ENCODE results near the gene WNK1. TPM values are rescaled to one million over a fixed set of nuclear protein-coding genes. Genes with fewer than 3 reads are reported as not detected.
"Not testable (repeated sequence)": the region's sequence is repeated elsewhere in the genome, so short reads cannot be mapped to it uniquely, and the experiment has no call there.

WNK1 gene
- total and polyA plus RNA-seq, 11 donors = 59.9 to 373 (median 290) TPM

DNA sequence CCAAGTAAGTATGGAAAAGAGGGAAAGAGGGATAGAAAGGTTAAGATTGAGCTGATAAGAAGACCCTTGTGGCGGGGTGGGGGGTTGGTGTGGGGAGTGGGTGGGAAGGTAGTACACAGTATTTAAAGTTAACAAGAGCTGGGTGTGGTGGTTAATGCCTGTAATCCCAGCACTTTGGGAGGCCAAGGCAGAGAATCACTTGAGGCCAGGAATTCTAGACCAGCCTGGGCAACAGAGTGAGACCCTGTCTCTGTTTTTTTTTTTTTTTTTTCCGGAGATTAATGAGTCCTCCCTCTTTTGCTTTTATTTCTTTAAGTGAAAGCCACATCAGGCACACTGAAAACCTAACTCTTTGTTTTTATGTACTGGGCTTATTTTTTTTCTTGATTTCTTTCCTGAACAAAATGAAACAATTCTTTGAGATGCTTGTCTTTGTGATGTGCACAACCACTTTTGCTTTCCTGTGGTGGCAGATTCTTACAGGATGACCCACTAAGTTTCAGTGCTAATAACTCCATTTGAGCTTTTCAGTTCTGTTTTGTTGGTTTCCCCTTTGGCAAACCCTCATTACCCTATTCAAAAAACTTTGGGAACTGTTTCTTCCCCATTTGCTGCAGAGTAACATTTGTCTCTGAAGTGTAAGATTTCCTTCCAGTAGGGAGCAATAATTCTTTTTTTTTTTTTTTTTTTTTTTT is 54.8 kb downstream of the WNK1 start:
- H3K36me3 ChIP-seq = no peaks in the 10 kb centered on the region
- H3K4me3 ChIP-seq = peak overlapping the region in 1 of 12 donors; percentile 16
- ATAC-seq (peak in 1 of 4 donors; percentile 17), DNase-seq (no peak)
- peaks cover 11 to 88% (median 54%) of the 10 kb centered on the region in 12 donors for H3K4me1 ChIP-seq
- H3K27ac ChIP-seq = peak overlapping the region in 9 of 12 donors; percentile 21 to 82 (median 62)
- intact Hi-C loops (cut with DNase I) = loop anchor here in 1 of 10 donors (2.0 kb wide), 1 partner anchor 52 kb away; no protein-coding TSS in a partner anchor
- no peaks in the 10 kb centered on the region for H3K9me3 ChIP-seq
- 59 to 82% (median 74%) methylated on average over 2 of the region's 2 CpGs for WGBS, 4 donors
- no peaks in the 10 kb centered on the region for H3K27me3 ChIP-seq
- TF ChIP-seq POLR2A (IDR thresholded peaks at IDR 0.05) = no peak
- TF ChIP-seq, protein P1, sequence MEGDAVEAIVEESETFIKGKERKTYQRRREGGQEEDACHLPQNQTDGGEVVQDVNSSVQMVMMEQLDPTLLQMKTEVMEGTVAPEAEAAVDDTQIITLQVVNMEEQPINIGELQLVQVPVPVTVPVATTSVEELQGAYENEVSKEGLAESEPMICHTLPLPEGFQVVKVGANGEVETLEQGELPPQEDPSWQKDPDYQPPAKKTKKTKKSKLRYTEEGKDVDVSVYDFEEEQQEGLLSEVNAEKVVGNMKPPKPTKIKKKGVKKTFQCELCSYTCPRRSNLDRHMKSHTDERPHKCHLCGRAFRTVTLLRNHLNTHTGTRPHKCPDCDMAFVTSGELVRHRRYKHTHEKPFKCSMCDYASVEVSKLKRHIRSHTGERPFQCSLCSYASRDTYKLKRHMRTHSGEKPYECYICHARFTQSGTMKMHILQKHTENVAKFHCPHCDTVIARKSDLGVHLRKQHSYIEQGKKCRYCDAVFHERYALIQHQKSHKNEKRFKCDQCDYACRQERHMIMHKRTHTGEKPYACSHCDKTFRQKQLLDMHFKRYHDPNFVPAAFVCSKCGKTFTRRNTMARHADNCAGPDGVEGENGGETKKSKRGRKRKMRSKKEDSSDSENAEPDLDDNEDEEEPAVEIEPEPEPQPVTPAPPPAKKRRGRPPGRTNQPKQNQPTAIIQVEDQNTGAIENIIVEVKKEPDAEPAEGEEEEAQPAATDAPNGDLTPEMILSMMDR (IDR thresholded peaks at IDR 0.05) = no peak

DNA sequence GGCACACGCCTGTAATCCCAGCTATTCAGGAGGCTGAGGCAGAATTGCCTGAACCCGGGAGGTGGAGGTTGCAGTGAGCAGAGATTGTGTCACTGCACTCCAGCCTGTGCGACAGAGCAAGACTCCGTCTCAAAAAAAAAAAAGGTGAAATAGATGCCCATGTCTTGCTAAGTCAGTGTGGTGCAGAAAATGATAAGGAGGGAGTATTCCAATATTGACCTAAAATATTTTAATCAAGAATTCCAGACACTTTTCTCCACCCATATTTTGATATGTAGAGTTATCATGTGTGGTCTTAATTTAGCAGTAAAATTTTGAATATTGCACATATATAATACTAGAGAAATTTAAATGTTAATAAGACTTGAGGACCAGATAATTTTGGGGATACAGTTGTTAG is 57.7 kb downstream of the WNK1 start:
- peaks cover 0 to 13% (median 8%) of the 10 kb centered on the region in 9 donors for H3K36me3 ChIP-seq
- H3K27ac ChIP-seq = peak overlapping the region in 1 of 12 donors; percentile 25
- no peak for DNase-seq
- no peaks in the 10 kb centered on the region for H3K27me3 ChIP-seq
- intact Hi-C loops (cut with DNase I) = loop anchor here in 9 of 10 donors (5.0 to 10.0 kb wide), 6 partner anchors 58 to 785 kb away; partner anchors contain the start of genes WNK1 (in 5 of the 9) and FBXL14 (in 1 of the 9)
- peaks cover 9 to 78% (median 48%) of the 10 kb centered on the region in 12 donors for H3K4me1 ChIP-seq
- H3K4me3 ChIP-seq = no peak overlapping the region
- no peak for ATAC-seq
- WGBS, 4 donors = 59 to 90% (median 73%) methylated on average over 4 of the region's 4 CpGs
- H3K9me3 ChIP-seq = no peaks in the 10 kb centered on the region
- TF ChIP-seq POLR2A (IDR thresholded peaks at IDR 0.05) = no peak
- TF ChIP-seq, protein P1 (IDR thresholded peaks at IDR 0.05) = no peak

DNA sequence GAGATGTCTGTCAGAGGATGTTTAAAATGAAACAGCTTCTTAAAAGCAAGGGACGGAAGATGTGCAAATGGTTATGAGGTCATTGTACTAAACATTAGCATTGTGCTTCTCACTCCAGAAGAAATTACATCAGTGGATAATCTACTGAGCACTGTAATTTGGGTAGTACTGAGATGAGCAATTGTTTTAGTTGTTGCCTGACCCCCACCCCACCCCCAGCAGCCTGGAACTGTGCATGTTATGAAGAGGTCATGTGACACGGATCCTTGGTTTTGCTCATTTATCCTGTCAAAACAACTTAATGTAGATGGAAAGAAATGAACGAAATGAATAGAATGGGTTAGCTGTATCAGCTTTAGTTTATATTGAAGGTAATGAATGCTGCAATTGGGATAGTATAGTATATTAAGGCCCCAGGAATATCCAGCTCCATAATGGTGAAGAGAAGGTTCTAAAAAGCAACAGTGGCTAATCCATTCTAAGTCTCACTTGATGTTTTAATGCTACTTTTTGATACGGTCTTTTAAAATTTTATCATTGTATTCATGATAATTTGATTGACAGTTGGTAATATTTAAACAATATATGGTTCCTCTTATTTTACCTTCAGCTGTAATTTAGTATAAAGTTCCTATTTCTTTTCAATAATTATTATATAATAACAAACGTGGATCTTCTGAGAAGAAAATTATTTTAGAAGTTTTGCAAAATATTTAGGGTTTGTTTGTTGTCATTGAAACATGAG is 58.5 kb downstream of the WNK1 start:
- TF ChIP-seq, protein P1 (IDR thresholded peaks at IDR 0.05) = no peak
- no peak for TF ChIP-seq POLR2A (IDR thresholded peaks at IDR 0.05)
- Histone ChIP-seq H3K9me3 (no peaks in the 10 kb centered on the region), H3K27me3 (no peaks in the 10 kb centered on the region), H3K4me1 (peaks cover 9 to 71% (median 44%) of the 10 kb centered on the region in 12 donors), H3K4me3 (no peak overlapping the region), H3K36me3 (peaks cover 0 to 20% (median 14%) of the 10 kb centered on the region in 9 donors), H3K27ac (peak overlapping the region in 1 of 12 donors; percentile 13)
- DNase-seq (no peak), ATAC-seq (peak in 2 of 4 donors; percentile 11 to 21)
- intact Hi-C loops (cut with DNase I) = loop anchor here in 9 of 10 donors (5.0 to 10.0 kb wide), 6 partner anchors 59 to 784 kb away; partner anchors contain the start of genes WNK1 (in 5 of the 9) and FBXL14 (in 1 of the 9)
- 36 to 51% (median 38%) methylated on average over 5 of the region's 5 CpGs for WGBS, 4 donors

DNA sequence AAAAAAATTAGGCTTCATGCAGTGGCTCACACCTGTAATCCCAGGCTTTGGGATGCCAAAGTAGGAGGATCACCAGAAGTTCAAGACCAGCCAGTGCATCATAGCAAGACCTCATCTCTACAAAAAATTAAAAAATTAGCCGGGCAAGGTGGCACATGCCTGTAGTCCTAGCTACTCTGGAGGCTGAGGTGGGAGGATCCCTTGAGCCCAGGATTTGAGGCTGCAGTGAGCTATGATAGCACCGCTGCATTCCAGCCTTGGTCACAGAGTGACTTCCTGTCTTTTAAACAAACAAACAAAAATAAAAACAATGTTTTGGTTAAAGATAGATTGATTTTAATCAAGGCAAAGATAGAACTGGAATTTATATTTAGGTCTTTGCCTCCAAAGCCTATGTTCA is 60.6 kb downstream of the WNK1 start:
- ATAC-seq = no peak
- H3K4me3 ChIP-seq = no peak overlapping the region
- no peak overlapping the region for H3K27ac ChIP-seq
- DNase-seq = no peak
- no peaks in the 10 kb centered on the region for H3K27me3 ChIP-seq
- intact Hi-C loops (cut with DNase I) = loop anchor here (2.0 to 10.0 kb wide), 7 partner anchors 61 to 782 kb away; partner anchors contain the start of genes WNK1 (in 5 of the 10) and FBXL14 (in 1 of the 10)
- no peaks in the 10 kb centered on the region for H3K9me3 ChIP-seq
- TF ChIP-seq POLR2A (IDR thresholded peaks at IDR 0.05) = no peak
- TF ChIP-seq, protein P1 (IDR thresholded peaks at IDR 0.05) = no peak
- WGBS, 4 donors = 91 to 96% (median 92%) methylated on average over 2 of the region's 2 CpGs
- H3K4me1 ChIP-seq = peaks cover 7 to 55% (median 31%) of the 10 kb centered on the region in 12 donors
- peaks cover 0 to 36% (median 14%) of the 10 kb centered on the region in 9 donors for H3K36me3 ChIP-seq

DNA sequence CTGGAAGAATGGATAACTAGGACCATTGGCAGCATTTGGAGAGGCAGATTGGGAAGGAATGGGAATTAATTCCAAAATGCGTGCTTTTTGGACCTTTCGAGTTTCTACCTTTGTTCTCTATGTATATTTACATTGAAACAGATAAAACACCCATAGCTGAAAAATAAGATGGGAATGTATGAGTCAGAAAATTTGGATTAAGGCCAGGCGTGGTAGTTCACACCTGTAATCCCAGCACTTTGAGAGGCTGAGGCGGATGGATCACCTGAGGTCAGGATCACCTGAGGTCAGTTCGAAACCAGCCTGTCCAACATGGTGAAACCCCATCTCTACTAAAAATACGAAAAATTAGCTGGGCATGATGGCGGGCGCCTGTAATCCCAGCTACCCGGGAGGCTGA is 65.1 kb downstream of the WNK1 start:
- WGBS, 4 donors = 80 to 95% (median 84%) methylated on average over 9 of the region's 9 CpGs
- DNase-seq, H3K4me3 ChIP-seq, H3K9me3 ChIP-seq, ATAC-seq, H3K27me3 ChIP-seq: not testable (repeated sequence)
- Histone ChIP-seq H3K4me1 (peaks cover 0 to 34% (median 20%) of the 10 kb centered on the region in 12 donors), H3K36me3 (peaks cover 0 to 36% (median 14%) of the 10 kb centered on the region in 9 donors), H3K27ac (peak overlapping the region in 1 of 12 donors; percentile 13)
- intact Hi-C loops (cut with DNase I) = loop anchor here in 6 of 10 donors (2.0 to 10.0 kb wide), 5 partner anchors 65 to 777 kb away; partner anchors contain the start of genes FBXL14 (in 1 of the 6), RAD52 (in 1 of the 6) and WNK1 (in 1 of the 6)

All from heart left ventricle (tissue), 16 donors.